Tracheal epithelial cell (primary cell): Measurements from ENCODE around the gene CFHR1. TPM values are rescaled to one million over a fixed set of nuclear protein-coding genes. Genes with fewer than 3 reads are reported as not detected.

ENCODE experiments used
- total RNA-seq: library from RNA; depleted of rRNA; stranded (reverse); fragments of >200 nt; gene quantifications from 2 replicates; pipeline ENCODE4 v1.2.1, GENCODE V29; 2014

Gene CFHR1
- total RNA-seq, result not detected in 2 replicates

DNA sequence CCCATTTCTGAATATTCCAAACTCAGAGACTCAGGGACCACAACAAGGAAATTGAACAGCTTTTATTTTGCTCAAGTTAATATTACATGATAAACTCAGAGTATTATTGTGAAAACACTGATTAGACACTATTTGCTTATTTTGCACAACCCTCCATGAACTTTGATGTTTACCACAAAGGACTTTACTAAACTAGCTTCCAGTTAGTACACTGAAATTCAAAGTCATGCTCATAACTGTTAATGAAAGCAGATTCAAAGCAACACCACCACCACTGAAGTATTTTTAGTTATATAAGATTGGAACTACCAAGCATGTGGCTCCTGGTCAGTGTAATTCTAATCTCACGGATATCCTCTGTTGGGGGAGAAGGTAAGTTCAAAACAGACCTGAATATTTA is at the start of gene CFHR1:
Gene CFHR1, plus strand, starts transcription at position 201 of the 400 bp plus-strand sequence. Its CDS starts 114 bp downstream, at position 315.

GRCh38 chr1:196774603-196775002 is 44.9 kb upstream of the CFHR1 start, which contains the start of gene CFHR3:
CFHR3 (plus strand) TSS chr1:196774840; CDS start chr1:196774887, 47 bp downstream.

Other genes with a start within 250 kb of the CFHR1 start
- gene KCNT2, start 211.3 kb upstream of the CFHR1 start, total RNA-seq, result under 0.01 and 0.21 TPM in 2 replicates
- 19.3 and 37.3 TPM in 2 replicates for gene CFH, start 167.7 kb upstream of the CFHR1 start, total RNA-seq
- not detected in 2 replicates for gene CFHR3, start 44.9 kb upstream of the CFHR1 start, total RNA-seq
- gene CFHR4, start 68.3 kb downstream of the CFHR1 start, total RNA-seq, result not detected in 2 replicates
- not detected in 2 replicates for gene CFHR2, start 124.0 kb downstream of the CFHR1 start, total RNA-seq
- gene CFHR5, start 157.8 kb downstream of the CFHR1 start, total RNA-seq, result not detected in 2 replicates
- gene F13B, start 247.5 kb downstream of the CFHR1 start, total RNA-seq, result not detected in 2 replicates